H9 (cell line): ENCODE measurements around the gene TP73. TPM values are rescaled to one million over a fixed set of nuclear protein-coding genes. Genes with fewer than 3 reads are reported as not detected.

Source experiments
- DNase-seq: peaks from one replicate; pipeline ENCODE4 v3.0.0-alpha.2; 2017
- H2AFZ ChIP-seq: one replicate; pipeline ENCODE4 v1.6.1; 2013; ENCODE audit warnings: mild to moderate bottlenecking, low read length, control low read depth, moderate library complexity
- H2AK5ac ChIP-seq: 2 replicates; pipeline ENCODE4 v1.6.1; 2013; ENCODE audit warnings: low read length, control low read depth, mixed read lengths; ENCODE audit not compliant: insufficient read length
- H2BK120ac ChIP-seq: one replicate; pipeline ENCODE4 v1.6.1; 2013; ENCODE audit warnings: low read depth, mild to moderate bottlenecking, low read length, control low read depth, inconsistent platforms; ENCODE audit not compliant: poor library complexity, severe bottlenecking
- H2BK12ac ChIP-seq: 2 replicates; pipeline ENCODE4 v1.6.1; 2013; ENCODE audit warnings: low read length, control low read depth, mixed read lengths, low read depth; ENCODE audit not compliant: insufficient read length
- H2BK15ac ChIP-seq: 2 replicates; pipeline ENCODE4 v1.6.1; 2013; ENCODE audit warnings: low read depth, low read length, control low read depth
- H2BK20ac ChIP-seq: one replicate; pipeline ENCODE4 v1.6.1; 2013; ENCODE audit warnings: low read depth, mild to moderate bottlenecking, low read length, control low read depth, inconsistent platforms; ENCODE audit not compliant: poor library complexity, severe bottlenecking
- H2BK5ac ChIP-seq: 2 replicates; pipeline ENCODE4 v1.6.1; 2013; ENCODE audit warnings: low read length, control low read depth, mixed read lengths; ENCODE audit not compliant: insufficient read length
- H3K14ac ChIP-seq: 2 replicates; pipeline ENCODE4 v1.6.1; 2013; ENCODE audit warnings: low read length, control low read depth; ENCODE audit not compliant: insufficient read depth
- H3K18ac ChIP-seq: 2 replicates; pipeline ENCODE4 v1.6.1; 2013; ENCODE audit warnings: low read depth, mild to moderate bottlenecking, mixed read lengths, low read length, control low read depth; ENCODE audit not compliant: insufficient read length
- H3K23ac ChIP-seq: 2 replicates; pipeline ENCODE4 v1.6.1; 2013; ENCODE audit warnings: low read length, control low read depth, mixed read lengths, low read depth; ENCODE audit not compliant: insufficient read length
- H3K23me2 ChIP-seq: 2 replicates; pipeline ENCODE4 v1.6.1; 2013; ENCODE audit warnings: low read depth, mild to moderate bottlenecking, mixed read lengths, low read length, control low read depth; ENCODE audit not compliant: insufficient read length, poor library complexity, severe bottlenecking
- H3K27ac ChIP-seq: 2 replicates; pipeline ENCODE4 v1.5.1; 2013; ENCODE audit warnings: low read length, control low read depth, mixed read lengths, low read depth; ENCODE audit not compliant: insufficient read length
- H3K27me3 ChIP-seq: 2 replicates; pipeline ENCODE4 v1.6.1; 2013; ENCODE audit warnings: low read length, control low read depth, inconsistent platforms; ENCODE audit not compliant: insufficient read depth
- H3K4ac ChIP-seq: 2 replicates; pipeline ENCODE4 v1.6.1; 2013; ENCODE audit warnings: low read depth, mild to moderate bottlenecking, control low read depth, inconsistent platforms, low read length, moderate library complexity
- H3K4me1 ChIP-seq: 2 replicates; pipeline ENCODE4 v1.6.1; 2013; ENCODE audit warnings: low read length, control low read depth, inconsistent platforms; ENCODE audit not compliant: insufficient read depth
- H3K4me2 ChIP-seq: 2 replicates; pipeline ENCODE4 v1.6.1; 2013; ENCODE audit warnings: low read length, control low read depth, mixed read lengths; ENCODE audit not compliant: insufficient read length, insufficient read depth
- H3K56ac ChIP-seq: 2 replicates; pipeline ENCODE4 v1.6.1; 2013; ENCODE audit warnings: low read depth, mild to moderate bottlenecking, mixed read lengths, low read length, control low read depth; ENCODE audit not compliant: insufficient read length
- H3K79me1 ChIP-seq: 2 replicates; pipeline ENCODE4 v1.6.1; 2013; ENCODE audit warnings: low read depth, mild to moderate bottlenecking, moderate library complexity, low read length, control low read depth, inconsistent platforms; ENCODE audit not compliant: insufficient read depth, poor library complexity, severe bottlenecking
- H3K79me2 ChIP-seq: 2 replicates; pipeline ENCODE4 v1.6.1; 2013; ENCODE audit warnings: low read length, control low read depth, inconsistent platforms; ENCODE audit not compliant: insufficient read depth
- H3K9ac ChIP-seq: 2 replicates; pipeline ENCODE4 v1.6.1; 2013; ENCODE audit warnings: low read length, control low read depth, mixed read lengths; ENCODE audit not compliant: insufficient read length; ENCODE audit errors: extremely low read depth
- H3K9me3 ChIP-seq: one replicate; pipeline ENCODE4 v1.6.1; 2013; ENCODE audit warnings: low read depth, low read length, inconsistent platforms; ENCODE audit not compliant: control insufficient read depth
- H3T11ph ChIP-seq: one replicate; pipeline ENCODE4 v1.6.1; 2013; ENCODE audit warnings: mild to moderate bottlenecking, low read length, control low read depth, inconsistent platforms
- H4K20me1 ChIP-seq: one replicate; pipeline ENCODE4 v1.6.1; 2013; ENCODE audit not compliant: control insufficient read depth, insufficient read length, insufficient read depth
- H4K5ac ChIP-seq: 2 replicates; pipeline ENCODE4 v1.6.1; 2013; ENCODE audit warnings: low read depth, mild to moderate bottlenecking, mixed read lengths, low read length, control low read depth; ENCODE audit not compliant: insufficient read length
- H4K8ac ChIP-seq: replicated peaks from 2 replicates; pipeline ENCODE4 v1.6.1; 2013; ENCODE audit warnings: low read length, control low read depth, mixed read lengths, low read depth; ENCODE audit not compliant: insufficient read length
- H4K91ac ChIP-seq: 2 replicates; pipeline ENCODE4 v1.6.1; 2013; ENCODE audit warnings: low read depth, mild to moderate bottlenecking, moderate library complexity, mixed read lengths, low read length, control low read depth; ENCODE audit not compliant: insufficient read length
- H3K27ac Mint-ChIP-seq, 3 experiments: 2 replicates in 2 of 3; 3 replicates in 1 of 3; pipeline ENCODE4 v1.8.0; 2020 to 2021; ENCODE audit warnings: mixed read lengths in 3 of 3, mild to moderate bottlenecking in 1 of 3, moderate library complexity in 1 of 3
- H3K27me3 Mint-ChIP-seq: 2 replicates; pipeline ENCODE4 v1.8.0; 2021; ENCODE audit warnings: low read depth, mild to moderate bottlenecking, moderate library complexity, mixed read lengths
- H3K36me3 Mint-ChIP-seq, 3 experiments: 2 replicates in 2 of 3; 3 replicates in 1 of 3; pipeline ENCODE4 v1.8.0; 2020 to 2021; ENCODE audit warnings: low read depth in 3 of 3, mixed read lengths in 3 of 3; ENCODE audit not compliant: insufficient read depth in 1 of 3
- H3K4me1 Mint-ChIP-seq, 2 experiments: 2 replicates each; pipeline ENCODE4 v1.8.0; 2020; ENCODE audit warnings: mixed read lengths in 2 of 2
- H3K4me3 Mint-ChIP-seq, 2 experiments: 2 replicates in 1 of 2; 3 replicates in 1 of 2; pipeline ENCODE4 v1.8.0; 2020 to 2021; ENCODE audit warnings: mild to moderate bottlenecking in 2 of 2, mixed read lengths in 2 of 2, moderate library complexity in 1 of 2
- H3K9me3 Mint-ChIP-seq, 2 experiments: 2 replicates in 1 of 2; 3 replicates in 1 of 2; pipeline ENCODE4 v1.8.0; 2020; ENCODE audit warnings: mild to moderate bottlenecking in 2 of 2, mixed read lengths in 2 of 2, moderate library complexity in 1 of 2
- CTCF ChIP-seq: fragments of 200-600 bp; sonication (generic); conservative IDR thresholded peaks from 3 replicates; pipeline ENCODE4 v1.8.0; 2021; ENCODE audit warnings: antibody characterized with exemption, mild to moderate bottlenecking
- WGBS: extraction: QIAGEN DNeasy Blood & Tissue Kit; methylation state at CpG from one replicate; pipeline ENCODE4 v1.1.7; 2013; ENCODE audit warnings: missing lambda C conversion rate, low lambda C conversion rate, mixed read lengths; ENCODE audit not compliant: insufficient read length; ENCODE audit errors: extremely low coverage; 5-methylcytosine and 5-hydroxymethylcytosine counted together
- total RNA-seq: library from RNA; stranded (reverse); gene quantifications from 2 replicates; pipeline ENCODE4 v1.2.1, GENCODE V29; 2021

TP73 gene
- total RNA-seq, 1 experiment from 2014 or later = 4.7 TPM

- no peak for DNase-seq
- Histone ChIP-seq H2BK15ac (no peak overlapping the region), H3K27me3 (no peaks in the 10 kb centered on the region), H4K8ac (no peak overlapping the region), H4K20me1 (no peaks in the 10 kb centered on the region), H4K91ac (no peak overlapping the region), H3K14ac (no peak overlapping the region), H3K23me2 (peaks cover 9% of the 10 kb centered on the region), H4K5ac (no peak overlapping the region), H3K9ac (no peak overlapping the region), H3K4ac (no peak overlapping the region), H3K4me2 (peak overlapping the region; percentile 42), H3K23ac (no peak overlapping the region), H2BK12ac (no peak overlapping the region), H2BK120ac (no peak overlapping the region), H3K27ac (no peak overlapping the region), H3T11ph (no peak overlapping the region), H2AK5ac (no peak overlapping the region), H3K4me1 (no peaks in the 10 kb centered on the region), H3K79me1 (no peaks in the 10 kb centered on the region), H3K79me2 (no peaks in the 10 kb centered on the region), H2BK20ac (no peak overlapping the region), H2BK5ac (no peak overlapping the region), H3K18ac (no peak overlapping the region), H3K9me3 (no peaks in the 10 kb centered on the region), H3K56ac (no peak overlapping the region), H2AFZ (no peak overlapping the region)
- no peaks in the 10 kb centered on the region for H3K9me3 Mint-ChIP-seq
- TF ChIP-seq CTCF = no peak
- no peak overlapping the region for H3K27ac Mint-ChIP-seq
- H3K4me1 Mint-ChIP-seq = peaks cover 11 to 14% of the 10 kb centered on the region in 2 experiments
- H3K4me3 Mint-ChIP-seq = peak overlapping the region; percentile 87 to 92
- no CpG with 5 or more reads among the region's 4 CpGs for WGBS
- peaks cover 6% of the 10 kb centered on the region for H3K27me3 Mint-ChIP-seq
- H3K36me3 Mint-ChIP-seq = peaks cover 4 to 29% (median 29%) of the 10 kb centered on the region in 3 experiments; a peak in 6 of 7 replicates
Observed at GRCh38 chr1:3626025-3626424, 26.3 kb upstream of the TP73 start.
